A673 (cell line): ENCODE measurements around the gene TGM5.

Source experiments
- EZH2 ChIP-seq: fragments of 200-600 bp; sonication (generic); IDR thresholded peaks from 2 replicates; pipeline ENCODE4 v1.6.1; 2017; ENCODE audit warnings: borderline replicate concordance, low read depth, mild to moderate bottlenecking, mixed read lengths, antibody characterized with exemption, low read length; ENCODE audit not compliant: poor library complexity, severe bottlenecking
- TF ChIP-seq, protein P1 (sequence below): fragments of 300-800, 200-600 bp; sonication (generic); conservative IDR thresholded peaks from 2 replicates; pipeline ENCODE4 v1.5.1; 2017; ENCODE audit warnings: low read depth, mild to moderate bottlenecking, antibody characterized with exemption, low read length, moderate library complexity, mixed read lengths

DNA sequence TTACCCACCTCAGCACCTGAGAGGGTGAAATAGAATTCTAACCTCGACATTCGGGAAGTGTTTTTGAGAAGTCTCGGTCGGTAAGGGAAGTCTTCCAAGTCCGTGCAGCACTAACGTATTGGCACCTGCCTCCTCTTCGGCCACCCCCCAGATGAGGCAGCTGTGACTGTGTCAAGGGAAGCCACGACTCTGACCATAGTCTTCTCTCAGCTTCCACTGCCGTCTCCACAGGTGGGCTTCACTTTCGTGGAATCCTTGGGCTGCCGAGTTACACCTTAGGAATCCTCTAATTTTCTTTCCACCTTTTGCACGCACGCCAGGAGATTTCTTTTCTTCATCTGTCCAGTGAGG lies 80.8 kb downstream of the TGM5 start:
- TF ChIP-seq, protein P1, sequence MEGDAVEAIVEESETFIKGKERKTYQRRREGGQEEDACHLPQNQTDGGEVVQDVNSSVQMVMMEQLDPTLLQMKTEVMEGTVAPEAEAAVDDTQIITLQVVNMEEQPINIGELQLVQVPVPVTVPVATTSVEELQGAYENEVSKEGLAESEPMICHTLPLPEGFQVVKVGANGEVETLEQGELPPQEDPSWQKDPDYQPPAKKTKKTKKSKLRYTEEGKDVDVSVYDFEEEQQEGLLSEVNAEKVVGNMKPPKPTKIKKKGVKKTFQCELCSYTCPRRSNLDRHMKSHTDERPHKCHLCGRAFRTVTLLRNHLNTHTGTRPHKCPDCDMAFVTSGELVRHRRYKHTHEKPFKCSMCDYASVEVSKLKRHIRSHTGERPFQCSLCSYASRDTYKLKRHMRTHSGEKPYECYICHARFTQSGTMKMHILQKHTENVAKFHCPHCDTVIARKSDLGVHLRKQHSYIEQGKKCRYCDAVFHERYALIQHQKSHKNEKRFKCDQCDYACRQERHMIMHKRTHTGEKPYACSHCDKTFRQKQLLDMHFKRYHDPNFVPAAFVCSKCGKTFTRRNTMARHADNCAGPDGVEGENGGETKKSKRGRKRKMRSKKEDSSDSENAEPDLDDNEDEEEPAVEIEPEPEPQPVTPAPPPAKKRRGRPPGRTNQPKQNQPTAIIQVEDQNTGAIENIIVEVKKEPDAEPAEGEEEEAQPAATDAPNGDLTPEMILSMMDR: no peak
- TF ChIP-seq EZH2: no peak
